Spinal cord (tissue), 10 donors: ENCODE results near the gene NEK6. TPM values are rescaled to one million over a fixed set of nuclear protein-coding genes. Genes with fewer than 3 reads are reported as not detected.
A peak's percentile ranks its signal among the peaks of the same experiment; 100 is the strongest.

Experiments used
- DNase-seq, 6 donors: peaks; one replicate each; pipeline versions ENCODE4 v3.0.0 to v3.0.0-alpha.2; 2013 to 2015; ENCODE audit warnings: low spot score in 6 of 6, low read depth in 4 of 6
- H3K27ac ChIP-seq: one replicate; pipeline ENCODE4 v1.5.1; 2013; ENCODE audit warnings: low read depth, low read length, control low read depth
- H3K27me3 ChIP-seq: one replicate; pipeline ENCODE4 v1.6.1; 2013; ENCODE audit warnings: low read length; ENCODE audit not compliant: control insufficient read depth, insufficient read depth
- H3K36me3 ChIP-seq: one replicate; pipeline ENCODE4 v1.6.1; 2013; ENCODE audit warnings: low read length; ENCODE audit not compliant: control insufficient read depth, insufficient read depth
- H3K4me1 ChIP-seq: one replicate; pipeline ENCODE4 v1.6.1; 2013; ENCODE audit warnings: low read length; ENCODE audit not compliant: control insufficient read depth, insufficient read depth
- H3K4me3 ChIP-seq: one replicate; pipeline ENCODE4 v1.5.1; 2013; ENCODE audit warnings: low read depth, low read length, control low read depth
- H3K9me3 ChIP-seq: one replicate; pipeline ENCODE4 v1.6.1; 2013; ENCODE audit warnings: low read length; ENCODE audit not compliant: control insufficient read depth, insufficient read depth
- WGBS: methylation state at CpG from one replicate; pipeline ENCODE4 v1.1.5; 2013; ENCODE audit warnings: missing lambda C conversion rate; ENCODE audit not compliant: insufficient coverage; 5-methylcytosine and 5-hydroxymethylcytosine counted together
- polyA plus RNA-seq, 2 donors: library from polyadenylated mRNA; unstranded; fragments of 120-200 nt; gene quantifications; one replicate each; pipeline ENCODE4 v1.2.1, GENCODE V29; 2013; ENCODE audit not compliant: insufficient read length in 2 of 2
- total RNA-seq, 2 donors: library from RNA; depleted of rRNA in 1 of 2; stranded (reverse); fragments of 120-200 nt in 1 of 2; fragments of >200 nt in 1 of 2; gene quantifications; one replicate each; pipeline versions ENCODE4 v1.2.3 to v1.2.4, GENCODE V29; 2013 to 2014
- donor health status: healthy.

The NEK6 gene
- total and polyA plus RNA-seq, 4 donors, result 26.1 to 39.0 (median 30.4) TPM

DNA sequence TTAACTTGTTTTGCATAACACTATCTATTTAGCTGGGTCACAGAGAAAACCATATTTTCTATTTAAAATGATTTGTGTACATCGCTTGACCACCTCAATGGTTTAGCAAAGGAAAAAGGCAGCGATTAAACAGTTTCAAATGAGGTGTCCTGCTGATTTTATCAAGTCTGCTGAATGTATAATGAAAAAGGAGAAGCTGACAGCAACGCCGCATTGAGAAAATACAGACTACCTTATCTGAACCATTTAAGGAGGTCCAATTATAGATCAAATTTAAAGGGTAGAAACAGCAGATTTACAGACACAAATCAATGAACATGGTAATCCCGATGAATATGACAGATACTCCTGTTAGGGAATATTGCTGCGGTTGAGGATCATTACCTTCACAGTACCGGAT is 127.9 kb downstream of the NEK6 start:
- peak in 1 of 6 donors; percentile 67 for DNase-seq
- Histone ChIP-seq H3K9me3 (no peaks in the 10 kb centered on the region), H3K27me3 (no peaks in the 10 kb centered on the region), H3K27ac (no peak overlapping the region), H3K4me3 (no peak overlapping the region), H3K4me1 (peaks cover 10% of the 10 kb centered on the region), H3K36me3 (no peaks in the 10 kb centered on the region)
- no CpG with 5 or more reads among the region's 7 CpGs for WGBS

DNA sequence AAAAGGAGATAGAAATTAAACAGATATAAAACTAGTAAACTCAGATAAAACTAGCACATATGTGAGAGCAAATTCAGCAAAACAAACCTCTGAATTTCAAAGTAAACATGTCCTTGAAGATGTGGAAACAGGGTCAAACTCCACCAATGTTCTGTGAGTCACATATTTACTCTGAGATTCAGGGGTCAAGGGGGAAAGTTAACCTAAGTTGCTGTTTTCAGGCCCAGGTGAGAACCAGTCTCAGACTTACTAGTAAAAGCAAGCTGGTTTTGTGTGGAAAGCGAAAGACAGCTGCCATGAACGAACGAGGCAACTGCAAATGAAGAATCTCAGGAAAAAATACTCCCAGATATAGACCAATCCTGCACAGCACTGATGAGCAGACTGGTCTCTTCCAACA is 128.5 kb downstream of the NEK6 start:
- Histone ChIP-seq H3K4me3 (no peak overlapping the region), H3K27me3 (no peaks in the 10 kb centered on the region), H3K36me3 (no peaks in the 10 kb centered on the region), H3K4me1 (peaks cover 10% of the 10 kb centered on the region), H3K27ac (no peak overlapping the region), H3K9me3 (no peaks in the 10 kb centered on the region)
- WGBS, result no CpG with 5 or more reads among the region's 3 CpGs
- DNase-seq, result no peak

DNA sequence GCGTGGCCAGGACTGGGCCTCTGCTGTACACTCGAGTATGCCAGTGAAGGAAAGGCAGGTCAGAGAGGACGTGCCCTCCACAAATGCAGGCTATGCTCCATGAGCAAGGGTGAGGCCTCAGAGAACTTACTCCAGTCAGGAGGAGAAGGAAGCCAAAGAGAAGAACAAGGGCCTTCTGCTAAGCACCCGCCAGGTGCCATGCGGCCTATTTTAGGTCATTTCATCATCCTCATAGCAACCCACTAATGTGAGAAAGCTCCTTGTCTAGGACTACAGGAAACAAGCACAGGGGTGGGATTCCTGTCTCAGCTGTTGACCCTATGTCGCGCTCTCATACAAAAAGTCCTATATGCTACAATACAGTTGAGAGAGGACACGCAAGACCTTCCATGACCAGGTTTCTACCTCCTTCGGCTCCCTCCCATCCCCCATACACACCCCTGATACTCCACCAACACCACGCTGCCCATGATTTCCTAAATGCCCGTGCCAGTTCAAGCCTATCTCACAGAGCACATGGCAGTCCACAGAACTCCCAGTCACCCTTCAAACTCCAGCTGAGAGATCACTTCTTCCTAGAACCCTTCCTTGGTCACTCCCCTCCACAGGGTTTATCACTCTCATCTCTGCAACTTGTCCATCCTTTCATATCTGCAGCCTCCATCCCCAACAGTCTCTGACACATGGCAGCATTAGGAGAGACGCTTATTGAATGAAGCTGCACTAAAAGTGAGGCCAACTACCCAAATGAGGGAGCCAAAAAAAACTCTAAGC is 130.7 kb downstream of the NEK6 start:
- H3K36me3 ChIP-seq, result no peaks in the 10 kb centered on the region
- no peak overlapping the region for H3K27ac ChIP-seq
- no peaks in the 10 kb centered on the region for H3K9me3 ChIP-seq
- H3K4me1 ChIP-seq, result peaks cover 23% of the 10 kb centered on the region
- 89% methylated on average over 9 of the region's 12 CpGs for WGBS
- no peak overlapping the region for H3K4me3 ChIP-seq
- DNase-seq, result no peak
- no peaks in the 10 kb centered on the region for H3K27me3 ChIP-seq

GRCh38 chr9:124389146-124389939 is 131.6 kb downstream of the NEK6 start:
- Histone ChIP-seq H3K4me1 (peaks cover 28% of the 10 kb centered on the region), H3K4me3 (no peak overlapping the region), H3K9me3 (no peaks in the 10 kb centered on the region), H3K27me3 (no peaks in the 10 kb centered on the region), H3K27ac (no peak overlapping the region), H3K36me3 (no peaks in the 10 kb centered on the region)
- DNase-seq, result no peak
- 51% methylated on average over 5 of the region's 7 CpGs for WGBS

- whole genome bisulfite sequencing, result 56% methylated on average over 4 of the region's 9 CpGs
- Histone ChIP-seq H3K9me3 (no peaks in the 10 kb centered on the region), H3K36me3 (no peaks in the 10 kb centered on the region), H3K4me3 (no peak overlapping the region), H3K27me3 (no peaks in the 10 kb centered on the region), H3K27ac (no peak overlapping the region), H3K4me1 (peaks cover 31% of the 10 kb centered on the region)
- DNase-seq, result peak in 1 of 6 donors; percentile 59
Observed at GRCh38 chr9:124390794-124391658, 133.3 kb downstream of the NEK6 start.

GRCh38 chr9:124392254-124392870 is 134.6 kb downstream of the NEK6 start:
- H3K27me3 ChIP-seq, result no peaks in the 10 kb centered on the region
- no peaks in the 10 kb centered on the region for H3K36me3 ChIP-seq
- H3K4me1 ChIP-seq, result peaks cover 31% of the 10 kb centered on the region
- DNase-seq, result no peak
- H3K27ac ChIP-seq, result peak overlapping the region; percentile 57
- no peak overlapping the region for H3K4me3 ChIP-seq
- 77% methylated on average over 8 of the region's 12 CpGs for WGBS
- no peaks in the 10 kb centered on the region for H3K9me3 ChIP-seq

DNA sequence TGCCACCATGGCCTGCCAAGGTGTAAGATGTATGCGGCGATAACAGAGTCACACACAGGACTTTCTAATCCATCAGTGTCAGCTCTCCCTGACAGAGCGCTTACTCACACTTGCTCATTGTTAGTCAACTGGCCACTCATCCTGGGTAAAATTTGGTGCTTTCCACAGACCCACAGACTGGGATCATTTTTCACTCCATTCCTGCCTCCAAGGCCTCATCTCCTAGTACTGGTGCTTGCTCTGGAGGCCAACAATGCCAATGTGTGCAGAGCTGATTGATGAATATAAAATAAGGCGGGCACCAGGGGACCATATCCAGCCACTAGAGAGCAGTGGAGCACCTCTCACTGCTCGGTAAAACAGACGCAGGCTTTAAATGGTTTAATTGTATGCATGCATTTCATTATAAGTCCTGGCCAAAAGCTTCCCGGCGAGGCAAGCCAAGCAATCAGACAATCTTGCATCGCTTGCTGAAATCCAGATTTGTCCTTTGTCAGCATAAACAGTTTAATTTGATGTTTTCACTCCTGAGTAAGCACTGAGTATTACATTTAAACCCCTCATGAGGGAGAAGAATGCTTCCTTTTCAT is 135.2 kb downstream of the NEK6 start:
- peaks cover 31% of the 10 kb centered on the region for H3K4me1 ChIP-seq
- WGBS, result 43% methylated on average over 5 of the region's 9 CpGs
- H3K9me3 ChIP-seq, result no peaks in the 10 kb centered on the region
- H3K4me3 ChIP-seq, result no peak overlapping the region
- H3K27ac ChIP-seq, result peak overlapping the region; percentile 57
- DNase-seq, result peak in 5 of 6 donors; percentile 50 to 94 (median 57)
- no peaks in the 10 kb centered on the region for H3K36me3 ChIP-seq
- no peaks in the 10 kb centered on the region for H3K27me3 ChIP-seq

DNA sequence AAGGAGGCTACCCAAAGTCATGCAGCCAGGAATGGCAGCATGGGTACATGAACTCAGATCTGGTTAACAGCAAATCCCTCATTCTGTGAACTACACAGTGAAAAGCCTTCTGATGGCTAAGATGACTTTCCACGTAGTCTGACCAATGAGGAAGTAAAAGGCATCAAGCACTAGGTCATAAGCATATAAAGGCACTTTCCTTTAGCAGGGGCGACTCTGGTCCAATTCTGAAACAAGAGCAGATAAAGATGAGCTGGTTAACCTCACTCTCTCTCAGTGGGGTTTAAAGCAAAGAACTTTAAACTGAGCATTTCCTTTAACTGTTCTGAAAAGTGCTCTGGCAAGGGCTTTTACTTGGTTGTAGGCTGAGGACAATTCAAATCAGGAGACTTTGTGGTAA is 136.4 kb downstream of the NEK6 start:
- Histone ChIP-seq H3K4me3 (no peak overlapping the region), H3K36me3 (no peaks in the 10 kb centered on the region), H3K9me3 (no peaks in the 10 kb centered on the region), H3K4me1 (peaks cover 30% of the 10 kb centered on the region), H3K27me3 (no peaks in the 10 kb centered on the region), H3K27ac (no peak overlapping the region)
- WGBS, result 50% methylated on average over 1 of the region's 2 CpGs
- no peak for DNase-seq

DNA sequence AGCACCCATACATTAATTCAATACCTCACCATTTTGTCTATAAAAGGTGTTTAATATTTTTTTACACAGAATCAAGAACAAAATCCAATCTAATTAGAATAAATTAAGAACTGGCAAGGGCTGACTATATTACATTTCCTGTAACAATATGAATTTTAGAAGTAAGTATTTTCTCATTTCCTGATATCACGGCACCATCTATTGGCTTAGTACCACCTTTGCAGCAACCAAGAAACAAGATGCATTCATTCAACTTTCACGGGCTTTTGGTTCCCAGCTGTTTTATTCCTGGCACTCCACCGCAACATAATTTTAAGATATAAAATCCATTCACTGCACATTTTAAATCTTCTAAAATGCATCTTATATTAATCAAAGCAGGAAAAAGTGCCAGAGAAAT is 136.8 kb downstream of the NEK6 start:
- Histone ChIP-seq H3K4me1 (peaks cover 30% of the 10 kb centered on the region), H3K27ac (no peak overlapping the region), H3K9me3 (no peaks in the 10 kb centered on the region), H3K4me3 (no peak overlapping the region), H3K27me3 (no peaks in the 10 kb centered on the region), H3K36me3 (no peaks in the 10 kb centered on the region)
- peak in 1 of 6 donors; percentile 68 for DNase-seq
- WGBS, result 73% methylated on average over 3 of the region's 3 CpGs
